GM04504 (cell line): ENCODE data around the gene RNF169.

ENCODE experiments used
- DNase-seq: peaks from one replicate; pipeline ENCODE4 v3.0.0-alpha.2; 2012; ENCODE audit warnings: low read depth

The RNF169 gene, protein sequence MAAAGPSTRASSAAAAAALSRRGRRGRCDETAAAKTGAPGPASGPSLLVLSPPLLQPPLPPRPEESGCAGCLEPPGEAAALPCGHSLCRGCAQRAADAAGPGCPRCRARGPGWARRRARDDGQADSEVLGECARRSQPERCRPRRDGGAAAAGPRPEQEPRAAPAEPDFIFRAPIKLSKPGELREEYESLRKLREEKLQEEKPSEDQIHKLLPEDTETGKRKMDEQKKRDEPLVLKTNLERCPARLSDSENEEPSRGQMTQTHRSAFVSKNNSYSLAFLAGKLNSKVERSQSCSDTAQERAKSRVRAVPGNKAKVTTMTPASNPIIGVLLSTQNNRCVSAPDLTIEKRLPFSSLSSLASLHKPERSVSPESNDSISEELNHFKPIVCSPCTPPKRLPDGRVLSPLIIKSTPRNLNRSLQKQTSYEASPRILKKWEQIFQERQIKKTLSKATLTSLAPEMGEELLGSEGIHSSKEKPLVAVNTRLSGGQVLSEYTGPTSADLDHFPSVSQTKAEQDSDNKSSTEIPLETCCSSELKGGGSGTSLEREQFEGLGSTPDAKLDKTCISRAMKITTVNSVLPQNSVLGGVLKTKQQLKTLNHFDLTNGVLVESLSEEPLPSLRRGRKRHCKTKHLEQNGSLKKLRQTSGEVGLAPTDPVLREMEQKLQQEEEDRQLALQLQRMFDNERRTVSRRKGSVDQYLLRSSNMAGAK

DNA sequence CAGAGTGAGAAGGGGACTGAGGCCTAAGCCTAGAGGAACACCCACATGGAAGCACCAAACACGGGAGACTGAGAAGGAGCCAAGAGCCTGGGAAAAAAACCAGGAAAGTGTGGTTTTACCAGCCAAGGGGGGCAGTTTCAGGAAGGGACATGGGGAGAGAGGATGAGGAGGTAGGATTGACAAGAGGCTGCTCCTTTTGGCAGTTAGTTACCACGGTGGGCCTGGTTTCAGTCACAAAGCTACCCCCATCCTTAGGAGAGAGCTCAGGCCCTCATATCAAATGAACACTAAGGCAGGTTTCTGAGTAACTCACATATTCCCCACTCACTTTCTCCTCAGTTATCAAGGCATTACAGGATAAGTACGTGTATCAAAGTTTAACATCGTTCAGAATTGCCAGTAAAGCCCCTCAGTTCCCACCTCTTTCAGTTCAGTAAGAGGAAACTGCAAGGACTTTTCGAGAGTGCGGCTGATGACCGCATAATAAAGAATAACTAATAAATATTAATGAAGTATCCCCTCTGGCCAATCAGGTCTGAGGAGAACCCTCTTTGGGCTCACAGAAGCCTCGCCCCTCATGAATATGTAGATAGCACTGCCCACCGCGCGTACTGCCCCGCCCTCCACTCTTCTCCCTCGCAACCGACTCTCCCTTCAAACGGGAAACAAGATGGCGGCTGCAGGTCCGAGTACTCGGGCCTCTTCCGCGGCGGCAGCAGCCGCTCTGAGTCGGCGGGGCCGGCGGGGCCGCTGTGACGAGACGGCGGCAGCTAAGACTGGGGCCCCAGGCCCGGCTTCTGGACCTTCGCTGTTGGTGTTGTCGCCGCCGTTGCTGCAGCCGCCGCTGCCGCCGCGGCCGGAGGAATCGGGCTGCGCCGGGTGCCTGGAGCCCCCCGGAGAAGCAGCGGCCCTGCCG lies at the start of gene RNF169:
Gene RNF169 (plus strand): TSS at position 639 of the 916 bp plus-strand sequence. CDS start 32 bp downstream, at position 671.
- DNase-seq = peak; percentile 89

DNA sequence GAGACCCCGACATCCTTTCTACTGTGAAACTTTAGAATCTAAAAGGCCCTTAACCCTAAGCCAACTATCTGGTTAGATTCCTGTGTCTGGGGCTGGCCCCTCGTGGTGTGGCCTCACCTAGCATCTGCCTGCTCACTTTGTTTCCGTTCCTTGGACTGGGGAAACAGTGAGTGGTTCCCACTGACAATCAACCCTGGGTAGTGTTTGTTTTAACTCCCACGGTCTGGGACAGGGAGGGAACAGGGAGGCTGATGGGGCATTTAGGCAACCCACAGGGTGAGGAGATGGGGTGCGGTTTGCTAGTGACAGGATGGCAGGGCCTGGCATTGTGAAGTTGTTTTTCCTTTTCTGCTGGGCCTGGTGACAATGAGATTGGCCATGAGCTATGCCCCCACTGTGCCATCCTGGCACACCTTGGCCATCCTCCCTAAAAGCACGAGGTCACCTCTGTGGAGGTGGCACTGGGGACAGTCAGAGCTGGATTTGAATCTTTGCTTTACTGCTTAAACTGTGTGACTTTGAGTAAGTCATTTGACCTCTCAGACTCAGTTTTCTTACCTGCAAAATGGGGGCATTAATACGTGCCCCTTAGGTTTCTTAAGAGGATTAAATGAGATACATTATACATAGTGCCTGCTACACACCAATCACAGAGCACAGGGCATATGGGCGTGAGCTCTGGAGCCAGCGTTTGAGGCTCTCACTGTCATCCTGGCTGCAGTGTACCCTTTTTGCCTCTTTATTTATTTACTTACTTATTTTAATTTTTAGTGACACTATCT lies 48.8 kb upstream of the RNF169 start:
- DNase-seq = no peak

DNA sequence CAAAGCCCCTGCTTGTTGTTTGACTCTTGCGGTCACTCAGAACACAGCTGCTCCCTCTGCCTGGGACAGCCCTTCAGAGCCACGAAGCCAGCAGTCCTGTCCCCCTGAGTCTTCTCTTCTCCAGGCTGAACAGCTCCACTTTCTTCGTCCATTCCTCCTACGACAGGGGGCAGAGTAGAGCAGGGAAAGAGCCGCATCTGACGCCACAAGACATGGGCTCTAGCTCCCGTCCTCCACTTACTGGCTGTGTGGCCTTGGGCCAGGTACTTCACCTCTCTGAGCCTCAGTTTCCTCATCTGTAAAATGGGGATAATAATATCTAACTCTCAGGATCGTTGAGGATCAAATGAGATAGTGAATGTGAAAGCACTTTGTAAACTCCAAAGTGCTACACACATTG lies 47.3 kb upstream of the RNF169 start:
- no peak for DNase-seq

DNA sequence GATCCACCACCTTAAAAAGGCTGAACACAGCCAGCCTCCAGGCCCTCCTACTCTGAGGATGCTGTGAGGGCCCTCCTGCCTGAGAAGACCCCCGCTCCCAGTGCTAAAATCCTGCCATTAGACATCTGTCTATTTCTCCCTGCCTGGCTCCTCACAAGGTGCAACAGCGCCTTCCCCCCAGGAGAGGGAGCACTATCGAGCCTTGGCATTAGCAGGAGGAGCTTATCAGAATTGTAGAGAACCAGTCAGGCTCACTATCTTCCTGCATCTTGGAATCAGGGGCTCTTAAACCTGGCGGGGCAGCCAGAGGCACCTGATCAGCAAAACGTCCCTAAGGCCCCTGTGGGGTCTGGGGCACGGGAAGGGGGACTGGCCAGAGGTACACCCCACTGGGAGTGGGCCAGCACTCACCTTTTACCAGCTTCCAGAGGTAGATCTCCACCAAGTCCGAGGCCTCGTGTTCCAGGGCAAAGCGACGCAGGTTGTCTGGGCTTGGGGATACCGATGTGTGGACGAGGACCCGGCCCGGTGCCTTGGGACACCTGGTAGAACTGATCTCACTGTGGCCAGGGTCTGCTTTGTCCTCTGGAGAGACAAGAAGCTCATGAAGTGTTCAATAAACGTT lies 46.2 kb upstream of the RNF169 start:
- DNase-seq = peak; percentile 39

DNA sequence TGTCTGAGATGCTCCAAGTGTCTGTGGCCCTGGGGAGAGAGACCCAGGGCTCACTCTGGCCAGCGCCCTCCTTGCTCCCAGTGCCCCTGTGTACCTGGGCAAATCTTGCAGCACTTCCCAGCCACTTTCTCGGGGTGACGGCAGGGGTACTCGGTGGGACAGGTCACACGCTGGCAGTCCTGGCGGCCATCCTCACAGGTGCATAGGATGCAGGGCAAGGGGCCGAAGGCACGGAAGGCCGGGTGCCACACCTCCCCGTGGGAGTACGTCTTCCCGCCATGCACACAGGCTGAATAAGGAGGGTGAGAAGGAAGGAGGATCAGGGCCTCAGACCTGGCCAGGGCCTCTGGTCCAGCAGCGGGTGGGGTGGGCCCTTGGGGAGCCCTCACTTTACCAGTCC lies 45.4 kb upstream of the RNF169 start:
- DNase-seq = no peak

DNA sequence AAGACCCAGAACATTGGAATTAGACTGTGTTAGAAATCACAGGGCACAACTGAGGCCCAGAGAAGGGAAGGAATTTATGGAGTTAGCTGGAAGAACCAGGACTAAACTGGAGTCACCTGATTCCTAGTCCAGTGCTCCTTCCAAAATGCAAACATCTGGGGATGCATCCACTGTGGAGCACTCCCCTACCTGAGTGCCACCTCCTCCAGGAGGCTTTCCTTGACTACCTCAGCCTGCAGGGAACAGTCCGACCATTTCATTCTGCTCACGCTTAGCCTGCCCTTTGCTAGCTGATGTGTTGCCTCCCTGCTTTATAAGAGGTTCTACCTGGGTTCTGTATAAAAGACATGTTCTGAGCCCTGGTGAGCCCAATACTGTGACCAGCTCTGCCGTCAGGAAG lies 41.5 kb upstream of the RNF169 start:
- no peak for DNase-seq

DNA sequence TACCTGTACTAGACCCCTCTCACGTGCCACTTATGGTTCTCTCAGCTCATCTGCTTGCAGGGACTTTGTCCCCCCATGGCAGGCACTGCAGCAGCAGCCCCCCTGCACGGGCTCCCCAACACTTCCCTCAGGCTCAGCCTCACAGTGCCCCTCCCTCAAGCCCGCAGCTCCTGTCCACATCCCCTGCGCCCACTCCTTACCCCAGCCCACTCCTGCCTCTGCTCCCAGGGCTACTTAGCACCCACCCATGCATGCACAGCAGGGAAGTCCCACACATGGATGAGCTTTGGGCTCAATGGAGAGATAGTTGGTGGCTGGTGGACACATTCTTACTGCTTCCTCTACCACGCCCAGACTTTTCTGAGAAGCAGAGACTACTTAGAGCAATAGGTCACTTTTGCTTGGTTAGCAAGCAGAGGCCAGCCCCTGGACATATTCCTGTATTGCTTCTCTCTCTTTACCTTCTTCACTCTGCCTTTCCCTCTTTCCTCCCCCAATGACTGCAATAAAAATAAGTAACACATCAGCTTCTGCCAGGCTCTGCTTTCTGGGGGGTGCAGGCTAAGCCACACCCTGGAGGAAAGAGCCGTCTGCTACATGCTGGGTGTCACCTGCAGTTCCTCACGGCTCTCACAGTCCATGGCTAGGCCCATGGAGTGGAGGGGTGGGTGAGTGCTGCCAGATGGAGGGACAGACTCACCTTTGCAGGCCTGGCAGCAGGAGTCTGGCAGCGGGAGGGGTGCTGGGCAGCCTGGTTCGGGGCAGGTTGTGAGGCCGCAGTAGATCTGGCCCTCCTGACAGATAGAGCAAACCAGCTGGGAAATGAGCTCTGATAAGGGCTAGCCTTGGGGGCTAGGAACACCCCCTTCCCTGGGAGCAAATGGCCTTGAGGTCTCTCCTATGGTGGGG lies 40.8 kb upstream of the RNF169 start:
- DNase-seq = no peak

DNA sequence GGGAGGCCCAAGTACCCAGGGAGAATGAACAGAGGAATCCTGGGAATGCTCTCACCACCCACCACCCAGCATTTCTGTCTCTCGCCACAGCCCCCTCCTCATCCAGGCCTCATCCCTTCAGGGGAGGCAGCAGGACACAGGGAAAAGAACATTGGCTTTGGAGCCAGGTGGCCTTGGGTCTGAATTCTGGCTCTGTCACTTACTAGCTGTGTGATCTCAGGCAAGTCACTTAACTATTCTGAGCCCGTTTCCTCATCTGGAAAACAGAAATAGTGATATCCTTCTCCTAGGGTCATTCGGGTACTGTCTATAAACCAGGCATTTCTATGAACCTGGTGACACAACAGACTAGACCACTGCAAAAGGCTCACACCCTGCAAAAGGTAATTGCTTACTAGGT lies 39.5 kb upstream of the RNF169 start:
- no peak for DNase-seq

DNA sequence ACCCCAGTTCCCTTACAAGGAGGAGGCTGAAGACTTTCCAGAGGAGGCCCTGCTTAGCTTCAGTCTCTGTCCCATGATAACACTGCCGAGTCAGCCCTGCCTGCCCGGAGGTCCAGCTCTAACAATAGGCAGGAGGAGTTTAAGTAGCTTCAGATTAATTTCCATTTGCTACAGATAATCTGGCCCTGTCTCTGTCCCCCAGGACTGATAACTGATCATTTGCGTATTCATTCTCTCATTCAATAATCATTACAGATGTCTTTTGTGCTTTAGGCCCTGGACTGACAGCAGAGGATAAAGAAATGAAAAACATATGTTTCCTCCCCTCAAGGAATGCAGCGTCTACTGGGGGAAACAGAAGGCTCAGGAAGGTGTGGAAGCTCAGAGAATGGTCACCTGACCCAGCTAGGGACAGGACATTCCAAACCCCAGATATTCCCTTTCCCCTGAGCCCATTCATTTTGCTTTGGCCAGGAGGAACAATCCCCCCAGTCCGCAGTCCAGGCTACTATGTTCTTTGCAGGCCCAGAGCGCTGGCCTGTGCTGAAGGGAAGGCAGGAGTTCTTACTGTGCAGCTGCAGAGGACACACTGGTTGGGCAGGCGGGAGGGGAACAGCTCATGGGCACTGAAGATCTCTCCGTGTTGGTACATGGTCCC lies 38.2 kb upstream of the RNF169 start:
- DNase-seq = no peak

DNA sequence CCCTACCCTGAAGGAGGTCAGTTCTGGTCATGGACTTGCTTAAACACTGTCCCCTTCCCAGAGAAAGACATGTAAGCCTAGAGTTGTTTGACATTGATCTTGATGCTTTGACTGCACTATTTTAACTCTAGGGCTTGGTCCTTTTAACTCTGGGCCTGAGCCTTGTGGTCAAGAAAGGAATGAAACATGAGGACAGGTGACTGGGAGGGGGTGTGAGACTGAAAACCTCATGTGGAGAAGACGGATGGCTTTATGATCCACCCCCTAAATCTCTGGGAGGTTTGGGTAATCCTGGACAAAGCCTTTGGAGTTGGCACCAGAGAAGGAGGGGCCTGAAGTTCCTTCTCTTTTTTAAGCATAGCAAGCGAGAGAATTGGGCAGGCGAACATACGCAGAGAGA lies 35.0 kb upstream of the RNF169 start:
- DNase-seq = no peak

DNA sequence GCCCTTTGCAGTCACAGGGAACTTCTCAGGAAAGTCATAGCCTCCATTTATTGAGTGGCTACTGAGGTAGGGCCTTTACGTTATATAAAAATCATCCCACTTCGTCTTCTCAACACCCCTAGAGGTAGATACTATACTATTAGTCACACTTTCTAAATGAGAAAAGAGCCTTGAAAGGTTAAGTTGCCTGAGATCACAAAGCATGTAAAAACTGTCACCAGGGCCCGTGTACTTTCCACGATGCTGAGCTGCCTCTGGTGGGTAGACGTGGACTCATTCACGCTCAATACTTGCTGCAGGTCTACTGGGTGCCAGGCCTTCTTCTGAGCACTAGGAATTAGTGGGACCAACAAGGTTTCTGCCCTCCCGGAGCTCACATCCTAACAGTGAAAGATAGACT lies 33.7 kb upstream of the RNF169 start:
- no peak for DNase-seq

DNA sequence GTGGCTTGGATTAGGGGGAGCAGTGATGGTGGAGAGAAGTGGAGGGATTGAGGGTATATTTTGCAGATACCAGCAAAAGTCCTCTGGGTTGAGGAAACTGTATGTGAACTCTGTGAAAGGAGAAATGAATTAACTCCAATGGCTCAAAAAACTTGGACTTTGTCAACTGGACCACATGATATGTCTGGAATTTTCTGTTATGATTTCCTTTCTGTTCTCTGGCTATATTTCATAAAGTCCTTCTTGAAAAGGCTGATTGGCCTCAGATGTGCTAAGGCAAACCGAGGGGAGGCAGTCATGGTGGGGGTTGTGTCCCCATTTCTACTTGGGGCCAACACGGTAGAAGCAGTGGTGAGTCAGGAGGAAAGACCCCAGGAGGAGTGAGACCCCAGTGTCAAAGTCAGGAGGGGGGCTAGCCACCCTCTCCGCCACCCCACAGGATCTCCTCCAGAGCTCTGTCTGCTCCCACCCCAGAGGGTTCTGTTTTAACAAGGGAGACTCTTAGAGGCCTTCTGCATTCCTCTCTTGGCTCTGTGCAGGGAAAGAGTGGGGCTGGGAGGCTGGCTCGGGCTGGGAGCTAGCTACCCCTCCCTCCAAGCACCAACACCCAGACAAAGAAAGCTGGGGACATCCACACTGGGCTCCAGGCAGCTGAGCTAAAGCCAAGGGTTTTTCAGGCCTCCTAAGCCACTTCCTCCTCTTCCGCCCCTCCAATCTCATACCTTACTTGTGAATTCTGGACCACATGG lies 31.3 kb upstream of the RNF169 start:
- no peak for DNase-seq

DNA sequence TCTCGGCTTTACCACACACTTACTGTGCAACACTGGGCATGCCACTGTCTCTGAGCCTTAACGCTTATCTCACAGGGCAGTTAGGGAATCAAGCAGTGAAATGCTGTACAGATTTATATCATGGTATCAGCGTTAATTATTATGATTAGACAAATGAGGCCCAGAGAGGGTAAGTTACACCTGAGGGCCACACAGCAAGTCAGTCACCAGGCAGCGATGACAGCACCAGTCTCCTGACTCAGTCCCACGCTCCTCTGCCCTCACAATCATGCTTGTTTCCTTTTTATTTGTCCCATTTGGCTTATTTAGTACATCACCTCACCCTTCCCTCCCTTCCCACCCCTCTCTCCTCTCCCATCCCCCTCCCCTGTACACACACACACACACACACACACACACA lies 29.6 kb upstream of the RNF169 start:
- no peak for DNase-seq

DNA sequence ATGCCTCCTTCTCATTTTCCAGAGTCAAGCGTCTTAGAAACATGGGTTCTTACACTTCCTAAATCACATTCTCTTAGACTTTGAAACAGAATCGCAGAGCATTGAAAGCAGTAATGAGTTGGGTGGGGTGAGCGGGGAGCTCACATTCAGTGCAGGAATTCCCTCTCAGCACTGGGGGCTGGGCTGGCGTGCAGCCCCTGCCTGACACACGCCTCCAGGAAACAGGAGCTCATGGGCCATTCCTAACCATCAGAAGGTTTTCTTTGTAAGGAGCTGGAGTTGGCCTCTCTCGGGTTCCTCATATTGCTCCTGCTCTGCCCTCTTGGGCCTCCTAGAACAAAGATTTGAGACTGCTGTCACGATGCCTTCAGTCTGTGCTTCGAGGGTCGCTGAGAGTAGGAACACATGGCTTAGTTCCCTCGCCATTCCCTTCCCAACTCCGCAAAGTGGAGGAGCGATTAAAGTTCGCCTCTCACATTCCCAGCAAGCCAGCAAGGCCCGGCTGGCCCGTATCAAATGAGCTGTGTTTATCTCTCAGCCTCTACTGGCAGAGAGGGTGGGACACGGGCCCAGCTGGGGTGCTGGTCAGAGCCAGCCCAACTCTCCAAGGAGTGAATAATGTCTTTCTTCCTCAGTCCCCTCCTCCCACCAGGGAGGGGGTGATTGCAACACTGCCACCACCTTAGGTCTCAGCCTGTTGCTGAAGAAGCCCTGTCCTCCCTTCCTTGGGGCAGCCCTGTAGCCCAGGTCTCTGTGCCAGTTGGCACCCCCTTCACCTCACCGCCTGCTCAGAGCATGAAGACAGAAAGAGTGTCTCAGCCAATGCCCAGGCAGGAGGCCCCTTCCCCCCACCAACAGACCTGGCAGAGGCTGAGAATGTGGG lies 27.8 kb upstream of the RNF169 start:
- DNase-seq = no peak

DNA sequence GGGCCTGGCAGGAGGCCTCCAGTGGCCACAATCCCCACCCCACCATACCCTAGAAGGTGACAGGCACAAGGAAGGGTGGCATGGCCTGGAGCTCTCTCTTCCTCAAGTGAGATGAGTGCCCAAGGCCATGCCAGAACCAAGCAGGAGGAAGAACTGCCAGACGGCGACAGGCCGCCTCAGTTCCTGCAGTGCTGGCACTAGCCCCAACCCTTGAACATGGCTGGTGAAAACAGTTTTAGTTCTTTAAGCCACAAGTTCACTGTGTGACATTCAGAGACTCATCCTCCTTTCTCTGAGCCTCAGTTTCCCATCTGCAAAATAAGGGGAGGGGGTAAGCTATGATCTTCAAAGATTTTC lies 27.2 kb upstream of the RNF169 start:
- DNase-seq = no peak

DNA sequence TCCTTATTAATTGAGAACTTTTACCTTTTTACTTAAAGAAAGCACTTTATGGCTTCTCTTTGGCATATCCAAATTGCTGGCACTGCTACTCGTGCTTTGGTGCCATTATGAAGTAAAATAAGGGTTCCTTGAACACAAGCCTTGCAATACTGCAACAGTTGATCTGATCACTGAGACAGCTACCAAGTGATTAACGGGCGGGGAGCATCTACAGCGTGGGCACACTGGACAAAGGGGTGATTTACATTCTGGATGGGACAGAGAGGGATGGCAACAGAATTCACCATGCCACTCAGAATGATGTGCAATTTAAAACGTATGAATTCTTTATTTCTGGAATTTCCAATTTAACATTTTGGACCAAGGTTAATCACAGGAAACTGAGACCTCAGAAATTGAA lies 25.1 kb upstream of the RNF169 start:
- no peak for DNase-seq

DNA sequence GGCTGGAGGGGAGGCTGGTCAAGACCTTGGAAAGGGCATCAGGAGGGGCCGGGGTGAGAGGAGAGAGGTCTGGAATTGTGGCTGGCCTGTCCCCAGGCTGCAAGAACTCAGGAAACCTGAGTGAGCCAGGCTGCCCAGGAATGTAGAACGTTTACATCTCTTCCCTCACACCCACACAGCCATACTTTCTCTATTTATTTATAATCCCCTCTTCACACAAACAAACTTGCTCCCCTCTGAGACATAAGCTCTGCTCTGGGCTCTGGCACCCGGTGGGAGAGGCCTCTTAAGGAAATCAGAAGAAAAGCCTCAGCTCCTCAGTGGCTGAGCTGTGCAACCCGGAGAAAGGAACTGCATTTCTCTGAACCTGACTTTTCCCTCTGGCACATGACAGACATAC lies 22.9 kb upstream of the RNF169 start:
- no peak for DNase-seq
